Activated naive CD4-positive, alpha-beta T cell treated with anti-CD3 and anti-CD28 coated beads, Interleukin-2, amount 50 U/mL, for 24 hours (primary cell): ENCODE data around the gene WDR86.

Experiments
- H3K27ac Mint-ChIP-seq: one replicate; pipeline ENCODE4 v1.8.0; 2021; ENCODE audit warnings: mild to moderate bottlenecking, mixed read lengths
- H3K27me3 Mint-ChIP-seq: one replicate; pipeline ENCODE4 v1.8.0; 2021; ENCODE audit warnings: mixed read lengths
- H3K36me3 Mint-ChIP-seq: one replicate; pipeline ENCODE4 v1.8.0; 2021; ENCODE audit warnings: mixed read lengths
- H3K4me1 Mint-ChIP-seq: one replicate; pipeline ENCODE4 v1.8.0; 2021; ENCODE audit warnings: mixed read lengths
- H3K4me3 Mint-ChIP-seq: one replicate; pipeline ENCODE4 v1.8.0; 2021; ENCODE audit warnings: mild to moderate bottlenecking, mixed read lengths
- H3K9me3 Mint-ChIP-seq: one replicate; pipeline ENCODE4 v1.8.0; 2021; ENCODE audit warnings: mixed read lengths

WDR86 gene

GRCh38 chr7:151394076-151395035, 15.5 kb downstream of the WDR86 start:
- no peaks in the 10 kb centered on the region for H3K27me3 Mint-ChIP-seq
- H3K4me1 Mint-ChIP-seq: no peaks in the 10 kb centered on the region
- no peaks in the 10 kb centered on the region for H3K9me3 Mint-ChIP-seq
- H3K27ac Mint-ChIP-seq: no peak overlapping the region
- H3K4me3 Mint-ChIP-seq: no peak overlapping the region
- H3K36me3 Mint-ChIP-seq: no peaks in the 10 kb centered on the region

GRCh38 chr7:151393031-151393977, 16.5 kb downstream of the WDR86 start:
- Mint-ChIP-seq H3K36me3 (no peaks in the 10 kb centered on the region), H3K4me1 (no peaks in the 10 kb centered on the region), H3K27me3 (no peaks in the 10 kb centered on the region), H3K4me3 (no peak overlapping the region), H3K9me3 (no peaks in the 10 kb centered on the region), H3K27ac (no peak overlapping the region)

- Mint-ChIP-seq H3K27ac (no peak overlapping the region), H3K36me3 (no peaks in the 10 kb centered on the region), H3K9me3 (no peaks in the 10 kb centered on the region), H3K4me1 (no peaks in the 10 kb centered on the region), H3K4me3 (no peak overlapping the region), H3K27me3 (no peaks in the 10 kb centered on the region)
These were observed 17.4 kb downstream of the WDR86 start for GRCh38 chr7:151392426-151392825.

GRCh38 chr7:151392002-151392401, 17.8 kb downstream of the WDR86 start:
- no peaks in the 10 kb centered on the region for H3K4me1 Mint-ChIP-seq
- no peak overlapping the region for H3K27ac Mint-ChIP-seq
- H3K4me3 Mint-ChIP-seq: no peak overlapping the region
- H3K9me3 Mint-ChIP-seq: no peaks in the 10 kb centered on the region
- H3K27me3 Mint-ChIP-seq: no peaks in the 10 kb centered on the region
- no peaks in the 10 kb centered on the region for H3K36me3 Mint-ChIP-seq

DNA sequence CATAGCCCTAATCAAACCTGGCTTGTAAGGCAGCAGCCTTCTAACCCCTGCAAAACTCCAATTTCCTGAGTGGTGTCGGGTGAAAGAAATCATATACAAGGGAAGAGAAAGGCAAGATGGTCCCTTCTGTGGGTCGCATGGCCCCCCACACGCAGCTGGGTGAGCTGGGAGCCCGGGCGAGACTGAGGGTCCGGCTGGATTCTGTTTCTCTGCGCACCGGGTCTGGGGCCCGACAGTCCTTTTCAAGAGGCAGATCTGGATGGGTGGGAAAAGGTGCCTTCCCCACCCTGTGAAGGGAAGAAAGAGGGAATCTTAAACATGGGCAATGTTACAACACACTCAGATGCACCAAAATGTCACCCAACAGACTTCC, 18.5 kb downstream of the WDR86 start:
- no peaks in the 10 kb centered on the region for H3K36me3 Mint-ChIP-seq
- no peak overlapping the region for H3K27ac Mint-ChIP-seq
- no peaks in the 10 kb centered on the region for H3K4me1 Mint-ChIP-seq
- H3K9me3 Mint-ChIP-seq: no peaks in the 10 kb centered on the region
- no peaks in the 10 kb centered on the region for H3K27me3 Mint-ChIP-seq
- no peak overlapping the region for H3K4me3 Mint-ChIP-seq

- Mint-ChIP-seq H3K4me3 (no peak overlapping the region), H3K9me3 (no peaks in the 10 kb centered on the region), H3K27me3 (no peaks in the 10 kb centered on the region), H3K36me3 (no peaks in the 10 kb centered on the region), H3K27ac (no peak overlapping the region), H3K4me1 (no peaks in the 10 kb centered on the region)
These were observed 19.1 kb downstream of the WDR86 start for GRCh38 chr7:151390598-151391357.

- H3K27ac Mint-ChIP-seq: no peak overlapping the region
- H3K4me3 Mint-ChIP-seq: no peak overlapping the region
- H3K9me3 Mint-ChIP-seq: no peaks in the 10 kb centered on the region
- H3K27me3 Mint-ChIP-seq: no peaks in the 10 kb centered on the region
- no peaks in the 10 kb centered on the region for H3K4me1 Mint-ChIP-seq
- H3K36me3 Mint-ChIP-seq: no peaks in the 10 kb centered on the region
These were observed 19.9 kb downstream of the WDR86 start for GRCh38 chr7:151389768-151390597.

GRCh38 chr7:151389096-151389767, 20.6 kb downstream of the WDR86 start:
- Mint-ChIP-seq H3K4me1 (no peaks in the 10 kb centered on the region), H3K36me3 (no peaks in the 10 kb centered on the region), H3K9me3 (no peaks in the 10 kb centered on the region), H3K27ac (no peak overlapping the region), H3K4me3 (no peak overlapping the region), H3K27me3 (no peaks in the 10 kb centered on the region)

- no peak overlapping the region for H3K4me3 Mint-ChIP-seq
- H3K9me3 Mint-ChIP-seq: no peaks in the 10 kb centered on the region
- no peaks in the 10 kb centered on the region for H3K36me3 Mint-ChIP-seq
- H3K27me3 Mint-ChIP-seq: peaks cover 2% of the 10 kb centered on the region
- H3K4me1 Mint-ChIP-seq: no peaks in the 10 kb centered on the region
- no peak overlapping the region for H3K27ac Mint-ChIP-seq
These were observed 21.4 kb downstream of the WDR86 start for GRCh38 chr7:151388430-151388829.

DNA sequence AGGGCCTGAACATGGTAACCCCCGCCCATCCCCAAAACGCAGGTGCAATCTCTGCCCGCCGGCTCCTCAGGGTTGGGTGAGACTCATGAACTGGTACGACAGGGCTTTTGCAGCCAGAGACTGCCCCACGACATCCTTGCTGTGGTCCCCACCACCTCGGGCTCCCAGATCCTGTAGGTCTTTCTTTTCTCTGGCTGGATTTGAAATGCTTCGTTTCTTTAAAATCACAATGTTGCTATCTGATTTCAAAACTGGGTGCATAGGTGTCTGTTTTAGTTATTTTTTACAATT, 21.9 kb downstream of the WDR86 start:
- H3K9me3 Mint-ChIP-seq: no peaks in the 10 kb centered on the region
- no peak overlapping the region for H3K4me3 Mint-ChIP-seq
- H3K27ac Mint-ChIP-seq: no peak overlapping the region
- H3K36me3 Mint-ChIP-seq: no peaks in the 10 kb centered on the region
- peaks cover 2% of the 10 kb centered on the region for H3K27me3 Mint-ChIP-seq
- no peaks in the 10 kb centered on the region for H3K4me1 Mint-ChIP-seq

- no peaks in the 10 kb centered on the region for H3K36me3 Mint-ChIP-seq
- peaks cover 4% of the 10 kb centered on the region for H3K27me3 Mint-ChIP-seq
- peaks cover 3% of the 10 kb centered on the region for H3K4me1 Mint-ChIP-seq
- no peaks in the 10 kb centered on the region for H3K9me3 Mint-ChIP-seq
- H3K27ac Mint-ChIP-seq: no peak overlapping the region
- H3K4me3 Mint-ChIP-seq: no peak overlapping the region
These were observed 22.5 kb downstream of the WDR86 start for GRCh38 chr7:151387161-151388006.

- Mint-ChIP-seq H3K36me3 (no peaks in the 10 kb centered on the region), H3K27ac (no peak overlapping the region), H3K4me1 (peaks cover 8% of the 10 kb centered on the region), H3K4me3 (no peak overlapping the region), H3K9me3 (no peaks in the 10 kb centered on the region), H3K27me3 (peaks cover 5% of the 10 kb centered on the region)
These were observed 23.3 kb downstream of the WDR86 start for GRCh38 chr7:151386301-151387160.
